Stimulated activated CD4-positive, alpha-beta T cell treated with anti-CD3 and anti-CD28 coated beads, Interleukin-12 subunit alpha, Interleukin-12 subunit beta, amount 100 ng/mL, for 24 hours (primary cell): ENCODE results near the gene POU3F1.

Experiments used
- DNase-seq, 2 experiments: peaks; one replicate each; pipeline ENCODE4 v3.0.0-alpha.2; 2020; ENCODE audit warnings: low read depth in 2 of 2

POU3F1 gene

DNA sequence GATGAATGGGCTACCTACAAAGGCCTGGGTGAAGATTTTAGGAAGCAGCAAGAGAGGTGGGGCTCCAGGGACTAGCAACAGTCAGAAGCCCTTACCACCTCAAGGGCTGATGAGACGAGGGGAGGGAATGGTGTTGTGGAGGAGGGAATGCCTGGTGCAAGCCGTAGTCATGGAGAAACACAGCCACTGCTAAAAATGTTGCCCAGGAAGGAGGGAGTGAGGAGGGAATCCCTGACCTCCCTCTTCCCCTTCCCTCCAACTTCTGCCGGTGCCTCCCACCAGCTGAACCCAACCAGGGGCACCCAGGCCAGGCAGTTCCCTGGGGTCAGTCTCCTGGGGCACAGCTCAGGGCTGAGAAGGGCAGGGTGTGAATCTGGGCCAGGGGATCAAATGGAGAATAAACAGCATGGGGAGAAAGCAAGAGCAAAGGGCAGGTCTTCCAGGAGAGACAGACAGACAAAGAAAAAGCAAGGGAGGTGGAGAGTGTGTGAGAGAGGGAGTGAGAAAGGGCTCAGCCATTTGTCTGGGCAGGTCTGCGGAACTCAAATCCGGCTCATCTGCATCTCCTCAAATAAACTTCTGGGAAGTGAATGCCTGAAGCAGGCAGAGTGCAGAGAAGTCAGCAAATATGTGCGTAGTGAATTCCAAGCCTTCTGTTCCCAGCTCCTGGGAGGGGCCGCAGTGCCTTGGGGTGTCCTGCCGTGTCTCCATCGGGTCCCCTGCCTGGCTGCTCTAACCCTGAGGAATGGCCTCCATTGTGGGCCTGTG, 27.1 kb upstream of the POU3F1 start:
- no peak for DNase-seq

- no peak for DNase-seq
These were observed 26.3 kb upstream of the POU3F1 start for GRCh38 chr1:38072858-38073257.

- no peak for DNase-seq
These were observed 25.0 kb upstream of the POU3F1 start for GRCh38 chr1:38071312-38072256.

GRCh38 chr1:38068980-38069340, 22.4 kb upstream of the POU3F1 start:
- DNase-seq, result no peak

DNA sequence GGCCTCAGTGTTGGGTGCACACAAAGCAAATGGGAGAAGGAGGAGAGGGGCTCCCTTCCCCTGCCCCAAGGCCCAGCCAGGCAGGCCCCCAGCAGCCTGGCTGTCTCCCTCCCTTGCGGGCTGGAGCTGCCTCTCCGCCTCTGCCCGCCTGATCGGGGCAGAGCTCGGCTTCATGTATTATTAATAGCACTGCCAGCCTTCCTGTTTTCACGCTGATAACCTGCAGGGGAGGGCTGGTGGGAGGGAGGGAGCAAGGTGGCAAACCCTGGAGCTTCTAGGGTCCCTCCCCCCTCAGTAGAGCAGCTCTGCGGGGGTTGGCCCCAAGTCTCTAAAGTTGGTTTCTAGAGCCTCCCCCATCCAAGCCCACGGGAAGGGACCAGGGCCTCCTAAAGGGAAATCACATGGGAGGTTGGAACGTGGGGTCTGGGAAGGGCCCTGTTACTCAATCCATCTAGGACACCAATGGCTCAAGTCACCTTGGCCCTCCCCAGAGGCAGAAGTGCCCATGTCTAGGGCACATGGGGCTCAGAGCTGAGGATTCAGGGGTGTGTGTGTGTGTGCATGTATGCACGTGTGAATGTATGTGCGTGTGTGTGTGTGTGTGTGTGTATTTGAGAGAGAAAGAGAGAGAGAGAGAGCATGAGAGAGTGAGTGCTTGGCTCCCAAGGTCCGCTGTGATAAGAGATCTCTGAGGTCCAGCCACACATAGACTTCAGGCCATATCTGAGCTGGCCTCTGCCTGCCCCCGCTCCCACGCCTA, 21.8 kb upstream of the POU3F1 start:
- DNase-seq, result no peak

DNA sequence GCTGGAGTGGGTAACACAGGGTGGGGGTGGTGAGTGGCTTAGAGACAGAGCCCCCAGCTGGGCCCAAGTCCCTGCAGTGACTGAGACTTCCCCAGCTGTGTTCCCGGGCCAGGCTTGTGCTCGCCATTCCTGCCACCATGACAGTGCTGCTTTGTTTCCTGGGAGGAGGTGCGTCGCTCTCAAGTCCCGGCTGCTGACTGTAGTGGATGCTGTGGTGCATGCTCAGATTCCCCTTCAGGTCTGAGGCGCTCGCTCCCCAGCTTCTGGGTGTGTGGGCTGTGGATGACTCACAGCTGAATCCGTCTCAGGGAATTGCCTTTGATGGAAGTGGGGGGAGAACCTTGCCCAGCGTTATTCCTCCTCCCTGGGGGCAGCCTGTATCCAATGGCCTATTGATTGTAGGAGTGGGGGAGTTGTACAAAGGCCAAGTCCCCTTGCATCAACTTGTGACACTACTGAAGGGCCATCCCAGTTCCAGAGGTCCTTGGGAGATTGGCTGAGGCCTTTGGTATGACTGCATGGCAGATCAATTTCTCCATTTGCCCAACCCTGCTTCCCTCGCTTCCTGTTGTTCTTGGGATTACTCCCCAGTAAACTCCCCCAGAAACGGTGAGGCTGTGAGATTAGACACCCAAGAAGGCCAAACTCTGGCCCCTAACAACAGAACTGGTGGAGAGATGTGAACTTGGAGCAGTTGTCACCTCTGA, 17.8 kb upstream of the POU3F1 start:
- DNase-seq, result no peak

DNA sequence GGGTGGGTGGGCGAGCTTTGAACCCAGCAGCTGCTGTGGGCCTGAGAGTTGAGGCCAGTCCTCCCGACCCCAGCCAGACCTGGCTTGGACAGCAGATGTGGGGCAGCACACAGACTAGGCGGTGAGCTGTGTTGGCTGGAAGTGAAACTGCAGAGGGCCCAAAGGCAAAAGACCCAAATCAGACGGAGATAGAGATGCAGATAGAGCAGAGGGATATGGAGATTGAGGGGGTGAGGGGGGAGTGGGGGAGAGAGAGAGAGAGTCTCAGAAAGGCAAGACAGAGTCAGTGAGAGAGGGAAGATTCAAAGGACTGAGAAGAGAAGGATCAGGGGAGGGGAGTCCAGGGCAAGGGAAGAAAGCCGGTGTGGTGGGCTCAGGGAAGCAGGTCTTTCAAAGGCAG, 17.0 kb upstream of the POU3F1 start:
- DNase-seq, result no peak

DNA sequence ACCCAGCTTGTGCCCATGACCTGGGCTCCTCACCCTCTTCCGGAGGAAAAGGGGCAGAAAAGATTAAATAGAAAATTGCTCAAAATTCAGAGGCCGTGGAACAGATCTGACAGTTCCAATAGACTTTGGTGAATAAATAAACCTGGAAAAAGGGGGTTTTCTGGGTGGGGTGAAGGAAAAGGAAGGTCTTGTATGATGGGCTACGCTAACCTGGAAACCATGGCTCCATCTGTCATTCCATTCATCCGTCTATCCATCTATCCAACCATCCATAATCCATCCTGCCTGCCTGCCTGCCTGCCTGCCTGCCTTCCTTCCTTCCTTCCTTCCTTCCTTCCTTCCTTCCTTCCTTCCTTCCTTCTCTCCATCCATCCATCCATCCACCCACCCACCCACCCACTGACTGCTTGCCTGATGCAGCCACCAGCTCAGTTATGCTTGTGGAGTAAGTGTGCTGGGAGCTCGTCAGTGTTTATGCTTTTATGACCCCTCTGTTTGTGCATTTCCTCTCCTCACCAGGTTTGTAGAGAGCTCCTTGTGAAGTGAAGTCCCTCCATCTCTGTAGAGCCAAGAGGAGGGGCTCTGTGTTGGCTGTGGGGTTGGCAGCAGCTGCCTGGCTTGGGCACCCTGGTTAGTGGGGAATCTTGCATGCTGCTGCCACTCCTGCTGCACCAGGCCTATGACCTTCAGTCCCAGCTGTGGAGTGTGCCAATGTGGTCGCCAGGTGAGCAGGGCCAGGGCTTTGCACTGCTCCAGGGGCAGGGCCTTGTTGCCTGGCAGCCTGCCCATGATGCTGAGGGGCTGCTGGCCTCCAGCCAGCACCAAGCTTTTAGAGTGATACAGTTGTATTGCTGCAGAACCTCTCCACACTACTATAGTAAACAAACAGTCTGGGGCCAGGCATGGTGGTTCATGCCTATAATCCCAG, 16.0 kb upstream of the POU3F1 start:
- no peak for DNase-seq

DNA sequence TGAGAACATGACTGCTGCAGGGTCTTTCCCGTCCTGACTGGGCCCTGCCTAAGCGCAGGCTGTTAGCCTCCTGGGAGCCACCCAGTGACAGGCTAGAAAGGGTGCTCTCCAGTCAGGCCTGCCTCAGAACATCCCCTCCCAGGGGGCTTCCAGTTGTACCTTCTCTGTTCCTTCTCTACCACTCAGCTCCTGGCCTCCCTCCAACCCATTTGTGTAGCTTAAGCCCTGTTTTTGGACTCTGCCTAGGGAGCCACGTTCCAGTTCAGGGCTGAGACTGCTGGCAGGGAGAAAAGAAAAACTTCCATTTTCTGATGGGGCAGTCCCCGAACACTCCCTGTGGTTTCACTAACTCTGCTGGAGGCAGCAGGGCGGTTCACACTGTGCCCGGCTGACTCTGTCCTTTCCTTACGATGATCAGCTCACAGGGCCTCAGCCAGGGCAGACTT, 15.3 kb upstream of the POU3F1 start:
- no peak for DNase-seq

DNA sequence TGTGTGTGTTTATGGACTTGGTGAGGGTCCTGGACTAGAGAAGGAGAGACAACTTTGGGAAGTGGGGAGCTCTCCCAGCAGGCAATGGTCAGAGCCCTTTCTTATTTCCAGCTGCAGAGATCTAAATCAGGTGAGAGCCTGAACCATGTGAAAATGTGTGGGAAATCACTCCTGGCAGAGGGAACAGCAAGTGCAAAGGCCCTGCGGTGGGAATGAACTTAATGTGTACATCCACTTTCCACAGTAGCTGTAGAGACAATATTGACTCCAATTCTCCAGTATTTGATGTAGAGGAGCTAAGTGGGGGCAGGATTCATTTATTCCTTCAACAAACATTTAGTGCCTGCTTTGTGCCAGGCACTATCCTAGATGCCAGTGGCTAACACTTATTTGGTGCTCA, 14.7 kb upstream of the POU3F1 start:
- no peak for DNase-seq

DNA sequence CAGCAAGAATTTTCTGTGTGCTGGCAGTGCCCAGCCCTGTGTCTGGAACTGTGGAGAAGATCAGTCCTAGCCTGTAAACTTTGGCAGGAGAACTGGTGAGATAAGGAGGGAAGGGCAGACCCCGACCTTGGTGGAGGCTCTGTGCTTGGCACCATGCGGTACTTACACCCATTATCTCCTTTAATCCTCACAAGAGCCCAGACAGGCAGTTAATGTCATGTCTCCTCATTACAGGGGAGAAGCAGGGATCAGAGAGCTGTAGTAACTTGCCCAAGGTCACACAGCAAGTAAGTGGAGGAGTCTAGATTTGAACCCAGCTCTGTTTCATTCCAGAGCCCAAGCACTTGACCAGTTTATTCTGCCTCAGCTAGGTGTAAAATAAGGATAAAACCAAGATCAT, 13.9 kb upstream of the POU3F1 start:
- DNase-seq, result no peak

- no peak for DNase-seq
These were observed 13.2 kb upstream of the POU3F1 start for GRCh38 chr1:38059635-38060250.

DNA sequence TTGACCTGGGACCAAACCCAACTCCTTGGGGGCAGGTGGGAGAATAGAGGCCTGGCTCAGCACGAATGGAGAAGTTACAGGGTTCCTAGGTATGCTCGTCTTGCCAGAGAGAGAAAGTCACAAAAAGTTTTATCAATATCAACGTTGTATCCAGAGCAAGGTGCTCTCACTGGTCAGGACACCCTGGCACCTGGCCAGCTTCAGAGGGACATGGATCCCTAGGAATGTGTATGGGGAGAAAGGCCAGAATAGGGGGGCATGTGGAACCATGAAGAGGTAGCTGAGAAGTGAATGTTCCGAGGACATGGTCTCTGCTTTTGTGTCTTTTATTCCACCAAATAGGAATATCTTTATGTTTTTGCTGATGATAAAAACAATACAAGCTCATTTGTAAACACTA, 9.4 kb upstream of the POU3F1 start:
- no peak for DNase-seq

GRCh38 chr1:38055398-38055797, 8.8 kb upstream of the POU3F1 start:
- DNase-seq, result no peak

DNA sequence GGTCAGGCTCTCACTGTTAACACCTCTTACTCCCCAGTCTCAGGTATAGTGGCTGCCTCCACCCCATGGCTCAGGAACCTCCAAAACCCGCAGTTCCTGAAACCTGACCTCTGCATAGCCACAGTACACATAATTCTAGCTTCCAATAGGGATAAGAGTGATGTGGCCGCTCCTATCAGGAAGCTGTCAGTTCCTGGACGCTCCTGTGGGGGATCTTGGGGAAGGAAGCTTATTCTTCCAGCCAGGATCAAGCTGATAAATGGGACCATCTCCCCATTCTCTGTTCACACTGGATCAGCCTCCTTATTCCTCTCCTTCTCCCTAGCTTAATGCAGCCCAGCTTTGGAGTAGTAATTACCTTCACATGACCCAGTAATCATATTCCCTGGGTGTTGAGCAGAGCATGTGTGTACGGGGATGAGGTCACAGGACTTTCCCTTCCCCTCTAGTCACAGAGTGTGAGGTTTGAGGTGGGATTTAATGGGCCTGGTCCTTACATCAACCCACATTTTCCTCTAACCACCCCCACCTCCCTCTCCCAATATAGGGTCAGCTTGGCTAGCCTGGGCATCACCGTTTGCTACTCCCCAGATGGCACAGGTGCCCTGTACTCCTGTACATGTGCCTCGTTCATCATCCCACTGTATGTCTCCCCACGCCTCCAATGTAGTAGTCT, 7.0 kb upstream of the POU3F1 start:
- DNase-seq, result no peak

- DNase-seq, result no peak
These were observed 6.3 kb upstream of the POU3F1 start for GRCh38 chr1:38052750-38053415.

GRCh38 chr1:38051079-38051543, 4.5 kb upstream of the POU3F1 start:
- no peak for DNase-seq

- DNase-seq, result no peak
These were observed 3.9 kb upstream of the POU3F1 start for GRCh38 chr1:38050397-38051078.
